22Rv1 (cell line): Measurements from ENCODE around the gene MAP3K7CL.

ENCODE experiments used
- ZFX ChIP-seq: fragments of 450-650 bp; IDR thresholded peaks from 2 replicates; pipeline ENCODE4 v1.6.1; 2017; ENCODE audit warnings: antibody characterized with exemption, borderline replicate concordance
- TF ChIP-seq, protein P1 (sequence below): fragments of 450-650 bp; IDR thresholded peaks from 2 replicates; pipeline ENCODE4 v1.5.1; 2017; ENCODE audit warnings: mild to moderate bottlenecking

DNA sequence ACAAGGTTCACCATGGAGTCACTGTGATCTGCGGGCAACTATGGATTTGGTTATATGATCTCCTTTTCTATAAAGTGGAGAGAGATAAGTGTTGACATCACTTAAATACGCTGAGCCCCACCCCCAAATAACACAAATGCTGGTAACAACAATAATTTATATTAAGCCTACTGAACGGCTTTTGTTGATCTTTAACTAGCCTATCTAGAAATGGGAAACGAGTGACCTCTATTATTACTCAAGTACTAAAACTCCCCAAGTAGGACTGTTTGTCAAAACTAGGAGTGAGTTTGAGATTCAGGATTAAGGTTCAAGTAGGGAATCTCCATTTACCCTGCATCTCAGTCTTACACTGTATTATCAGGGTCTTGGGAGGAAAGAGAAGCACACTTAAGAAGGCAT lies 52.2 kb downstream of the MAP3K7CL start:
- TF ChIP-seq, protein P1, sequence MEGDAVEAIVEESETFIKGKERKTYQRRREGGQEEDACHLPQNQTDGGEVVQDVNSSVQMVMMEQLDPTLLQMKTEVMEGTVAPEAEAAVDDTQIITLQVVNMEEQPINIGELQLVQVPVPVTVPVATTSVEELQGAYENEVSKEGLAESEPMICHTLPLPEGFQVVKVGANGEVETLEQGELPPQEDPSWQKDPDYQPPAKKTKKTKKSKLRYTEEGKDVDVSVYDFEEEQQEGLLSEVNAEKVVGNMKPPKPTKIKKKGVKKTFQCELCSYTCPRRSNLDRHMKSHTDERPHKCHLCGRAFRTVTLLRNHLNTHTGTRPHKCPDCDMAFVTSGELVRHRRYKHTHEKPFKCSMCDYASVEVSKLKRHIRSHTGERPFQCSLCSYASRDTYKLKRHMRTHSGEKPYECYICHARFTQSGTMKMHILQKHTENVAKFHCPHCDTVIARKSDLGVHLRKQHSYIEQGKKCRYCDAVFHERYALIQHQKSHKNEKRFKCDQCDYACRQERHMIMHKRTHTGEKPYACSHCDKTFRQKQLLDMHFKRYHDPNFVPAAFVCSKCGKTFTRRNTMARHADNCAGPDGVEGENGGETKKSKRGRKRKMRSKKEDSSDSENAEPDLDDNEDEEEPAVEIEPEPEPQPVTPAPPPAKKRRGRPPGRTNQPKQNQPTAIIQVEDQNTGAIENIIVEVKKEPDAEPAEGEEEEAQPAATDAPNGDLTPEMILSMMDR: no peak
- no peak for TF ChIP-seq ZFX
